ENCODE results near the gene INSM1. TPM values are rescaled to one million over a fixed set of nuclear protein-coding genes. Genes with fewer than 3 reads are reported as not detected.

Gene INSM1
- 1 to 10 TPM in 2 of 3 donors, under 1 TPM in 1; 0.73 to 6.3 (median 2.8) TPM for total RNA-seq
- long read RNA-seq, donor 1, partial matches to known transcripts, result 0 of 1 reads
- long read RNA-seq, donor 1, other reads (novel, unspliced or antisense), result 0 of 1 reads
- long read RNA-seq, donor 2, result 0 reads

- intact Hi-C loops (cut with DNase I, micrococcal nuclease), result loop anchor here in 1 of 2 donors (10.0 kb wide), 1 partner anchor 207 kb away; no protein-coding TSS in a partner anchor
- no peaks in the 10 kb centered on the region for H3K36me3 ChIP-seq (ENCODE audit: low read depth)
- peaks cover 33% of the 10 kb centered on the region for H3K4me1 ChIP-seq (ENCODE audit: low read depth)
- DNase-seq (peak in 2 of 3 donors; percentile 10 to 37), ATAC-seq (peak; percentile 31)
- no peak within 1 kb of the TSS for H3K4me3 ChIP-seq
- no peak for TF ChIP-seq CTCF (IDR thresholded peaks at IDR 0.05)
- H3K9me3 ChIP-seq, result no peaks in the 10 kb centered on the region
Observed at GRCh38 chr20:20367575-20368417, at the start of gene INSM1. Gene INSM1, plus strand, starts transcription at chr20:20368104. Its CDS starts 164 bp downstream, at chr20:20368268.

- no peak for TF ChIP-seq CTCF (IDR thresholded peaks at IDR 0.05)
- intact Hi-C loops (cut with DNase I, micrococcal nuclease), result no loop called here
- H3K4me1 ChIP-seq (ENCODE audit: low read depth), result no peaks in the 10 kb centered on the region
- no peaks in the 10 kb centered on the region for H3K36me3 ChIP-seq (ENCODE audit: low read depth)
- no peak for DNase-seq
- peak; percentile 15 for ATAC-seq
- H3K4me3 ChIP-seq, result no peak overlapping the region
- H3K9me3 ChIP-seq, result no peaks in the 10 kb centered on the region
Observed at GRCh38 chr20:20318365-20319161, 49.3 kb upstream of the INSM1 start.

- no peak for ATAC-seq
- Histone ChIP-seq H3K36me3 (ENCODE audit: low read depth) (no peaks in the 10 kb centered on the region), H3K4me3 (no peak overlapping the region), H3K4me1 (ENCODE audit: low read depth) (no peaks in the 10 kb centered on the region), H3K9me3 (no peaks in the 10 kb centered on the region)
- TF ChIP-seq CTCF (IDR thresholded peaks at IDR 0.05), result no peak
- DNase-seq, result no peak
- intact Hi-C loops (cut with DNase I, micrococcal nuclease), result no loop called here
Observed at GRCh38 chr20:20321134-20321533, 46.8 kb upstream of the INSM1 start.

- TF ChIP-seq CTCF (IDR thresholded peaks at IDR 0.05), result no peak
- ATAC-seq (no peak), DNase-seq (no peak)
- intact Hi-C loops (cut with DNase I, micrococcal nuclease), result no loop called here
- Histone ChIP-seq H3K4me1 (ENCODE audit: low read depth) (no peaks in the 10 kb centered on the region), H3K9me3 (no peaks in the 10 kb centered on the region), H3K4me3 (no peak overlapping the region), H3K36me3 (ENCODE audit: low read depth) (no peaks in the 10 kb centered on the region)
Observed at GRCh38 chr20:20321917-20322316, 46.0 kb upstream of the INSM1 start.

GRCh38 chr20:20322912-20323311, 45.0 kb upstream of the INSM1 start:
- DNase-seq (no peak), ATAC-seq (no peak)
- H3K9me3 ChIP-seq, result no peaks in the 10 kb centered on the region
- no peaks in the 10 kb centered on the region for H3K36me3 ChIP-seq (ENCODE audit: low read depth)
- intact Hi-C loops (cut with DNase I, micrococcal nuclease), result no loop called here
- TF ChIP-seq CTCF (IDR thresholded peaks at IDR 0.05), result no peak
- H3K4me1 ChIP-seq (ENCODE audit: low read depth), result no peaks in the 10 kb centered on the region
- no peak overlapping the region for H3K4me3 ChIP-seq

Measured in mucosa of descending colon (tissue), 3 donors.